Calu3 (cell line): ENCODE results near the gene PPP1R3F. TPM values are rescaled to one million over a fixed set of nuclear protein-coding genes. Genes with fewer than 3 reads are reported as not detected.

ENCODE experiments used
- BruUV-seq: library from RNA; stranded (reverse); fragments of 400-500 nt; replicated peaks from 2 replicates; lab custom pipeline; 2021; lab: Mats Ljungman, UMichigan
- CTCF ChIA-PET: fragments of 300-600 bp; sonication (Branson Sonifier 250); formaldehyde crosslinking; loops from one replicate; lab custom pipeline; 2022; ENCODE audit warnings: antibody characterized with exemption; lab: Charles Lee
- DNase-seq: peaks from one replicate; pipeline ENCODE4 v3.0.0; 2022
- H3K27ac Mint-ChIP-seq: one replicate; pipeline ENCODE4 v1.8.0; 2022; ENCODE audit warnings: mixed read lengths; ENCODE audit not compliant: unreplicated experiment
- H3K27me3 Mint-ChIP-seq: one replicate; pipeline ENCODE4 v1.8.0; 2022; ENCODE audit warnings: mixed read lengths; ENCODE audit not compliant: unreplicated experiment
- H3K36me3 Mint-ChIP-seq: one replicate; pipeline ENCODE4 v1.8.0; 2022; ENCODE audit warnings: mild to moderate bottlenecking, moderate library complexity, mixed read lengths; ENCODE audit not compliant: insufficient read depth, unreplicated experiment
- H3K4me1 Mint-ChIP-seq: one replicate; pipeline ENCODE4 v1.8.0; 2022; ENCODE audit warnings: mild to moderate bottlenecking, low read depth, mixed read lengths; ENCODE audit not compliant: unreplicated experiment
- H3K4me3 Mint-ChIP-seq: one replicate; pipeline ENCODE4 v1.8.0; 2022; ENCODE audit warnings: mild to moderate bottlenecking, low read depth, moderate library complexity, mixed read lengths; ENCODE audit not compliant: unreplicated experiment
- H3K9me3 Mint-ChIP-seq: one replicate; pipeline ENCODE4 v1.8.0; 2022; ENCODE audit warnings: low read depth, mixed read lengths; ENCODE audit not compliant: unreplicated experiment
- intact Hi-C: fragments of 100-400 bp; cut with micrococcal nuclease; formaldehyde crosslinking; loops from one replicate; pipeline ENCODE4 v1.10.0; 2022; ENCODE audit not compliant: unreplicated experiment
- total RNA-seq: library from RNA; stranded (reverse); gene quantifications from 2 replicates; pipeline ENCODE4 v1.2.3, GENCODE V29; 2022
- TF ChIP-seq, protein P1 (sequence below): fragments of 200-600 bp; IDR thresholded peaks from one replicate; pipeline ENCODE4 v1.8.0; 2022; ENCODE audit warnings: antibody characterized with exemption; ENCODE audit not compliant: unreplicated experiment

The PPP1R3F gene
- total RNA-seq, 1 experiment from 2014 or later = 18.8 TPM

DNA sequence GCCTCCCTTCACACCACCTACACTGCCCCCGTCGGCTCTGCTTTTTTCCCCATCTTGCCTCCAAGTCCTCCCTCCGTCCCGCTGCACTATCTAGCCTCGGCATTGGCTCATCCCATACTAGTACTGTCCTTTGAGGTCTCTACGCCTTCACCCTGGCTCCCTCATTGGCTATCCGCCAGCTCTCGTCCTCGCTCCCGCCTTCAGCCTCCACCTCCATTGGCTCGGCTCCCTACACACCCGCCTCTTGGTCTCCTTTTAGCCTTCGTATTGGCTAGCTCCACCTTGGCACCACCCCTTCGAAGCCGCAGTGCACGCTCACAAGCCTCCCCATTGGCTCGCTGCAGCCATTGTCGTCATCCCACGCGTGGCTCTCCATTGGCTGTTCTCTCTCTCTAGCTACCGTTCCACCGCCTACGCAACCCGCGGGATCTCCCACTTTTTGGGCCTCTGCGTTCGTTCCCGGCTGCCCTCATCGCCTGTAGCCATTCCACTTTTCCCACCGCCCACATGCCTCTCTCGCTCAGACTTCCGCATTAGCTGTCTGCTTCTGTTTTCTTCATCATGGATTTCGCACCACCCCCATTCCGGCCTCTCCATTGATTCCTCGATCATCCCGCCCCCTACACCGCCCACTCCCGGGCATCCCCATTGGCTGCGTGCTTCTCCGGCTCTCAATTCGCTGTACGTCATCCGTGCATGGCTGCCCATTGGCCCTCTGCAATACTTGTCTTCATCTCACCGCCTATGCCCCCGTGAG, 405 bp upstream of the PPP1R3F start:
- Mint-ChIP-seq H3K4me1 (peaks cover 19% of the 10 kb centered on the region), H3K27me3 (peaks cover 4% of the 10 kb centered on the region), H3K36me3 (peaks cover 34% of the 10 kb centered on the region), H3K9me3 (no peaks in the 10 kb centered on the region), H3K27ac (peak overlapping the region; percentile 100), H3K4me3 (peak overlapping the region; percentile 71)
- BruUV-seq = no TSS peak
- DNase-seq = peak; percentile 96
- TF ChIP-seq, protein P1, sequence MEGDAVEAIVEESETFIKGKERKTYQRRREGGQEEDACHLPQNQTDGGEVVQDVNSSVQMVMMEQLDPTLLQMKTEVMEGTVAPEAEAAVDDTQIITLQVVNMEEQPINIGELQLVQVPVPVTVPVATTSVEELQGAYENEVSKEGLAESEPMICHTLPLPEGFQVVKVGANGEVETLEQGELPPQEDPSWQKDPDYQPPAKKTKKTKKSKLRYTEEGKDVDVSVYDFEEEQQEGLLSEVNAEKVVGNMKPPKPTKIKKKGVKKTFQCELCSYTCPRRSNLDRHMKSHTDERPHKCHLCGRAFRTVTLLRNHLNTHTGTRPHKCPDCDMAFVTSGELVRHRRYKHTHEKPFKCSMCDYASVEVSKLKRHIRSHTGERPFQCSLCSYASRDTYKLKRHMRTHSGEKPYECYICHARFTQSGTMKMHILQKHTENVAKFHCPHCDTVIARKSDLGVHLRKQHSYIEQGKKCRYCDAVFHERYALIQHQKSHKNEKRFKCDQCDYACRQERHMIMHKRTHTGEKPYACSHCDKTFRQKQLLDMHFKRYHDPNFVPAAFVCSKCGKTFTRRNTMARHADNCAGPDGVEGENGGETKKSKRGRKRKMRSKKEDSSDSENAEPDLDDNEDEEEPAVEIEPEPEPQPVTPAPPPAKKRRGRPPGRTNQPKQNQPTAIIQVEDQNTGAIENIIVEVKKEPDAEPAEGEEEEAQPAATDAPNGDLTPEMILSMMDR = no peak
- CTCF ChIA-PET = interaction anchor here (0.9 to 1.2 kb wide), 3 partner anchors 76 to 146 kb away, joined by 3 to 6 read pairs (median 4); partner anchors contain the start of gene GPKOW
- intact Hi-C loops = no loop called here

DNA sequence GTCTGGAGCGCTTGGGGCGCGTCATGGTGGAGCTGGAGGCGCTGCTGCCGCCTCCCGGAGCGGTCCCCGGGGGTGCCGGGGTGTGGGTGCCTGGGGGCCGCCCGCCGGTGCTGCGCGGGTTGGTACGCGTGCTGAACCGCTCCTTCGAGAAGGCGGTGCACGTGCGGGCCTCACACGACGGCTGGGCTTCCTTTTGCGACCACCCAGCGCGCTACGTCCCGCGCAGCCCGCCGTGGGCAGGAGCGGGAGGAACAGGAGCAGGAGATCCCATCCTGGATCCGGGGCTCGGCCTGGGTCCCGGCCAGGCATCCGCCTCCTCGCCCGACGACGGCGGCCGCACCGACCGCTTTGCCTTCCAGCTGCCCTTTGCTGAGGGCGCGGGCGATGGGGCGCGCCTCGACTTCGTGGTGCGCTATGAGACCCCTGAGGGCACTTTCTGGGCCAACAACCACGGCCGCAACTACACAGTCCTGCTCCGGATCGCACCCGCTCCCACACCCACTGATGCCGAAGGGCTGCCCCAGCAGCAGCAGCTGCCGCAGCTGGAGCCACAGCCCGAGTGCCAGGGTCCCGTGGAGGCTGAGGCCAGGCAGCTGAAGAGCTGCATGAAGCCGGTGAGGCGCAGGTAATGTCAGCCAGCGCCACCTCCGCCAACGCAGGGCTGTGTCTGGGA, 792 bp downstream of the PPP1R3F start:
- Mint-ChIP-seq H3K27me3 (no peaks in the 10 kb centered on the region), H3K9me3 (no peaks in the 10 kb centered on the region), H3K27ac (peak overlapping the region; percentile 27), H3K4me1 (peaks cover 19% of the 10 kb centered on the region), H3K4me3 (peak overlapping the region; percentile 71), H3K36me3 (peaks cover 44% of the 10 kb centered on the region)
- no peak for DNase-seq
- no TSS peak for BruUV-seq
- TF ChIP-seq, protein P1 = no peak
- intact Hi-C loops = no loop called here
- CTCF ChIA-PET = no interaction called here

DNA sequence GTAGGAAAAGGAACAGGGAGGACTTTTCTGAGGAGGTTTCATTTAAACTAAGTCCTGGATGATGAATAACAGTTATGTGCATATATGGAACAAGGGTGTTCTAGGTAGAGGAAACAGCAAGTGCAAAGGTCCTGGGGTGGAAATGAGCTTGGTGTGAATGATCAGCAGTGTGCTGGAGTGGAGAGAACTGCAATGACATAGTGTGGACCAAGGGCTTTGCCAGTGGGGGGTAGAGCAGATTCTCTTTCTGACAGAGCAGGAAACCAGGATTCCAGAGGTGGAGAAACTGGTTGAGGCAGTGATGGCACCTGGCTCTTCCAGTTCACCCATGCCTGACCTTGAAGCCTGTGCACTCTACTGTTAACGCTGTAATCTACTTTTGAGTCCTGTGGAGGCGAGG, 1.7 kb downstream of the PPP1R3F start:
- peaks cover 19% of the 10 kb centered on the region for H3K4me1 Mint-ChIP-seq
- TF ChIP-seq, protein P1 = no peak
- peak overlapping the region; percentile 71 for H3K4me3 Mint-ChIP-seq
- intact Hi-C loops = no loop called here
- no peaks in the 10 kb centered on the region for H3K9me3 Mint-ChIP-seq
- no peaks in the 10 kb centered on the region for H3K27me3 Mint-ChIP-seq
- H3K27ac Mint-ChIP-seq = peak overlapping the region; percentile 27
- peaks cover 44% of the 10 kb centered on the region for H3K36me3 Mint-ChIP-seq
- CTCF ChIA-PET = no interaction called here
- TSS peak; percentile 40 for BruUV-seq
- DNase-seq = no peak

DNA sequence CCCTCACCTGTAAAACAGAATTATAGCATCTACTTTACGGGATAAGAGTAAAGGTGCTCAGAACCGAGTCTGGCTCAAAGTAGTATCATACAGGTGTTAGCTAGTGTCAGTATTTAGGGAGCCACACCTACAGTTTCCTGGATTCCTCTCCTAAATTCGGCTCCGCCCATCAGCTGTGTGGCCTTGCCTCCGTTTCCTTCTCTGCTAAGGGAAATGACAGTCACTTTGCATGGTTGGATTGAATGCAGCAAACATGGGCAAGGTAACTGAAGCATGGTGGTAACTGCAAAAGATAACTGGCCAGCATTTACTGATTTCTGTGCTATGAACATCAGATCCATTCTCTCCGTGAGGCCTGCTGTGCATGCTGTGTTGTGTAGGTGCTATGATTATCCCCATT, 2.8 kb downstream of the PPP1R3F start:
- H3K9me3 Mint-ChIP-seq = no peaks in the 10 kb centered on the region
- no TSS peak for BruUV-seq
- CTCF ChIA-PET = no interaction called here
- peaks cover 26% of the 10 kb centered on the region for H3K4me1 Mint-ChIP-seq
- H3K36me3 Mint-ChIP-seq = peaks cover 50% of the 10 kb centered on the region
- H3K27ac Mint-ChIP-seq = no peak overlapping the region
- DNase-seq = no peak
- intact Hi-C loops = no loop called here
- no peaks in the 10 kb centered on the region for H3K27me3 Mint-ChIP-seq
- TF ChIP-seq, protein P1 = no peak
- no peak overlapping the region for H3K4me3 Mint-ChIP-seq
